Measurements from ENCODE around the gene KIAA1671. TPM values are rescaled to one million over a fixed set of nuclear protein-coding genes. Genes with fewer than 3 reads are reported as not detected.

KIAA1671 gene
- polyA plus RNA-seq, 3 donors, result not detected

DNA sequence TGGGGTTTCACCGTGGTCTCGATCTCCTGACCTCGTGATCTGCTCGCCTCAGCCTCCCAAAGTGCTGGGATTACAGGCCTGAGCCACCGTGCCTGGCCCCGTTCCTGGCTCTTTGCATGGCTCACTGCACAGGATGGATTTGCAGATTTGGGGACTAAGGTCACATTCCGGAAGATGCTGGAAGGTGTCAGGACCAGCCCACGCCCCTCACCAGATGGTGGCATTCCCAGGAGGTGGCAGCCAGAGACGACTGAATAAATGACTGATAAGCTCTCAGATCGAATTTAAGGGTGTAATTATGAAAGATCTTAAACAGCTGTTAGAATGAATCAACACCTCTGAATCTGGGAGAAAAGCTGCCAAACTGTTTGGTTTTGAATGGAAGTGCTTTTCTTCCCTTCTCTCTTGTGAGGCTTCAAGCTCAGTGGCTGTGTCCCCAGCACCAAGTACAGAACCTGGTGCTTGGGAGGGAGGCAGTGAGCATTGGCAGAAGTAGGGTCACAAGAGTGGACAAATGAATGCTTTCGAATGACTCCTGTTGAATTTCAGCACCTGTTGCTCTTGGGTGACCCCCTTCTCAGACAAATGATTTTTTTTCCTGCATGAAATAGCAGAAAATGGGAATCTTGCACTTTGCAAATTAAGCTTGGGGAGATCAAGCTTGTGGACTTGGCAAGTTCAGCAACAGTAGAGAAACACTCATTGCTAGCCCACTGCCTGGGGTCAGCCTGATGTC, 69.6 kb downstream of the KIAA1671 start:
- WGBS (ENCODE audit: insufficient coverage), result 96% methylated on average over 10 of the region's 11 CpGs
- H3K9me3 Mint-ChIP-seq, result no peaks in the 10 kb centered on the region
- Histone ChIP-seq H3K9ac (ENCODE audit: insufficient read depth, low read length, poor library complexity, severe bottlenecking) (no peak overlapping the region), H3K36me3 (replicated peaks in 1 of 2; ENCODE audit: control insufficient read depth in 1 of 2, insufficient read depth in 2 of 2, low read length in 2 of 2) (no peaks in the 10 kb centered on the region), H3K79me2 (ENCODE audit: insufficient read depth, low read length) (no peaks in the 10 kb centered on the region), H3K4me2 (replicated peaks; ENCODE audit: extremely low read depth, low read length, poor library complexity, severe bottlenecking) (no peak overlapping the region), H3K27ac (ENCODE audit: low read depth in 1 of 2, low read length in 2 of 2) (no peak overlapping the region), H4K20me1 (ENCODE audit: insufficient read depth, low read length) (no peaks in the 10 kb centered on the region), H3K4me1 (ENCODE audit: control insufficient read depth in 1 of 2, insufficient read depth in 2 of 2, low read length in 2 of 2) (no peaks in the 10 kb centered on the region), H2AFZ (ENCODE audit: insufficient read depth, low read depth, low read length, poor library complexity, severe bottlenecking) (no peak overlapping the region), H3K4me3 (replicated peaks in 1 of 3; ENCODE audit: low read depth in 2 of 3, low read length in 3 of 3) (no peak overlapping the region), H3K9me3 (replicated peaks in 1 of 2; ENCODE audit: control insufficient read depth in 1 of 2, insufficient read depth in 1 of 2, low read length in 2 of 2) (no peaks in the 10 kb centered on the region), H3K27me3 (ENCODE audit: control insufficient read depth in 2 of 2, insufficient read depth in 2 of 2, low read length in 2 of 2) (no peaks in the 10 kb centered on the region)
- DNase-seq, result no peak
- H3K27ac Mint-ChIP-seq, result no peak overlapping the region
- H3K36me3 Mint-ChIP-seq, result no peaks in the 10 kb centered on the region
- peaks cover 1 to 9% (median 2%) of the 10 kb centered on the region in 3 donors for H3K27me3 Mint-ChIP-seq (ENCODE audit: low read depth in 3 of 3)
- H3K4me3 Mint-ChIP-seq, result no peak overlapping the region
- intact Hi-C loops (cut with micrococcal nuclease), result no loop called here
- TF ChIP-seq, protein P1, sequence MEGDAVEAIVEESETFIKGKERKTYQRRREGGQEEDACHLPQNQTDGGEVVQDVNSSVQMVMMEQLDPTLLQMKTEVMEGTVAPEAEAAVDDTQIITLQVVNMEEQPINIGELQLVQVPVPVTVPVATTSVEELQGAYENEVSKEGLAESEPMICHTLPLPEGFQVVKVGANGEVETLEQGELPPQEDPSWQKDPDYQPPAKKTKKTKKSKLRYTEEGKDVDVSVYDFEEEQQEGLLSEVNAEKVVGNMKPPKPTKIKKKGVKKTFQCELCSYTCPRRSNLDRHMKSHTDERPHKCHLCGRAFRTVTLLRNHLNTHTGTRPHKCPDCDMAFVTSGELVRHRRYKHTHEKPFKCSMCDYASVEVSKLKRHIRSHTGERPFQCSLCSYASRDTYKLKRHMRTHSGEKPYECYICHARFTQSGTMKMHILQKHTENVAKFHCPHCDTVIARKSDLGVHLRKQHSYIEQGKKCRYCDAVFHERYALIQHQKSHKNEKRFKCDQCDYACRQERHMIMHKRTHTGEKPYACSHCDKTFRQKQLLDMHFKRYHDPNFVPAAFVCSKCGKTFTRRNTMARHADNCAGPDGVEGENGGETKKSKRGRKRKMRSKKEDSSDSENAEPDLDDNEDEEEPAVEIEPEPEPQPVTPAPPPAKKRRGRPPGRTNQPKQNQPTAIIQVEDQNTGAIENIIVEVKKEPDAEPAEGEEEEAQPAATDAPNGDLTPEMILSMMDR (IDR thresholded peaks at IDR 0.05), result no peak
- H3K4me1 Mint-ChIP-seq, result peaks cover 2% of the 10 kb centered on the region

DNA sequence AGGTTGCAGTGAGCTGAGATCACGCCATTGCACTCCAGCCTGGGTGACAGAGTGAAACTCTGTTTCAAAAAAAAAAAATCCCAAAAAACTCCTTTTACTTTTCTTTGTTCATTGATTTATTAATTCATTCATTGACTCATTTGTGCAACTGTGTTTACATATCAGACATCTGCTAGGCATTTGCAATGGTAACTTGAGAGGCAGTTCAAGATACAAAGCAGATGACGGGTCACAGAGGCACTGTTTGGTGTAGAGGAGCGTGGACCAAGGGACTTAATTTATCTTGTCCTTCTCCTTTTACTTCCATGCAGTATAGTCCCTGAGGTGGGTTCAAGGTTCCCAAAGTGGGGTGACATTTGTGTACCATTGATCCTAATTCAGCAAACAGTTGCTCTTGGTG, 71.4 kb downstream of the KIAA1671 start:
- Histone ChIP-seq H3K79me2 (ENCODE audit: insufficient read depth, low read length) (no peaks in the 10 kb centered on the region), H3K27ac (ENCODE audit: low read depth in 1 of 2, low read length in 2 of 2) (no peak overlapping the region), H3K27me3 (ENCODE audit: control insufficient read depth in 2 of 2, insufficient read depth in 2 of 2, low read length in 2 of 2) (no peaks in the 10 kb centered on the region), H3K4me1 (ENCODE audit: control insufficient read depth in 1 of 2, insufficient read depth in 2 of 2, low read length in 2 of 2) (no peaks in the 10 kb centered on the region), H3K9me3 (replicated peaks in 1 of 2; ENCODE audit: control insufficient read depth in 1 of 2, insufficient read depth in 1 of 2, low read length in 2 of 2) (no peaks in the 10 kb centered on the region), H3K9ac (ENCODE audit: insufficient read depth, low read length, poor library complexity, severe bottlenecking) (no peak overlapping the region), H4K20me1 (ENCODE audit: insufficient read depth, low read length) (no peaks in the 10 kb centered on the region), H3K4me3 (replicated peaks in 1 of 3; ENCODE audit: low read depth in 2 of 3, low read length in 3 of 3) (no peak overlapping the region), H3K4me2 (replicated peaks; ENCODE audit: extremely low read depth, low read length, poor library complexity, severe bottlenecking) (no peak overlapping the region), H3K36me3 (replicated peaks in 1 of 2; ENCODE audit: control insufficient read depth in 1 of 2, insufficient read depth in 2 of 2, low read length in 2 of 2) (no peaks in the 10 kb centered on the region), H2AFZ (ENCODE audit: insufficient read depth, low read depth, low read length, poor library complexity, severe bottlenecking) (no peak overlapping the region)
- H3K4me1 Mint-ChIP-seq, result peaks cover 2% of the 10 kb centered on the region
- intact Hi-C loops (cut with micrococcal nuclease), result no loop called here
- no peaks in the 10 kb centered on the region for H3K9me3 Mint-ChIP-seq
- DNase-seq, result no peak
- TF ChIP-seq, protein P1 (IDR thresholded peaks at IDR 0.05), result no peak
- H3K36me3 Mint-ChIP-seq, result no peaks in the 10 kb centered on the region
- peaks cover 1 to 10% (median 4%) of the 10 kb centered on the region in 3 donors for H3K27me3 Mint-ChIP-seq (ENCODE audit: low read depth in 3 of 3)
- WGBS (ENCODE audit: insufficient coverage), result no CpG with 5 or more reads among the region's 3 CpGs
- no peak overlapping the region for H3K4me3 Mint-ChIP-seq
- H3K27ac Mint-ChIP-seq, result no peak overlapping the region

Measured in CD14-positive monocyte (primary cell).